Measurements from ENCODE around the gene CD82.
A peak's percentile ranks its signal among the peaks of the same experiment; 100 is the strongest.

CD82 gene

DNA sequence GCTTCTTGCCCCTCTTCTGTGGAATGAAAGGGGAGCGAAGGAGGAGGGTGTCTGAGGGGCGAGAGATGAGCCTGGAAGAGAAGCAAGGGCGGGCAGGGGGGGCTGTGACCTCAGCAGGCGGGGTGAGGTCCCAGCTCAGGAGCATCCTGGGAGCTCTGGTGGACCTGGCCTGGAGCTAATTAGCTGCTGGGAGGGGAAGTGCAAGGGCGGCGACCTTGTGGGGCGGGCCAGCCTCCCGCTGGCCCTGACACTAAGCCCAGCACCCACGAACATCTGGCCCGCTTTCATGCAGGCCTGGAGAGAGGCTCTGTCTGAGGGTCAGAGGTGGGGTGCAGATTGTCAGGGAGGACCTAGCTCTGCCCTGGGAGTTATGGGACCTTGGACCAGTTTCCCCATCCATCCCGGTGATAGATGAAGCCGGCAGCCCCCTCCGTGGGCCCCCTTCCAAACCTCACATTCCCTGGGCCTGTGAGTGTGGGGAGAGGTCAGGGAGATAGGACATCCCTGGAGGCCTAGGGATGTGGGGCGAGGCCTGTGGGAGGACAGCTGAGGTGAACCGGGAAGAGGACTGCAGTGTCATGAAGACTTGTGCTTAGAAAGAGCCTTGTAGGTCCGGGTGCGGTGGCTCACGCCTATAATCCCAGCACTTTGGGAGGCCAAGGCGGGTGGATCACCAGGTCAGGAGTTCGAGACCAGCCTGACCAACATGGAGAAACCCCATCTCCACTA is 28.5 kb upstream of the CD82 start:
- H4K20me1 ChIP-seq (ENCODE audit: control insufficient read depth, insufficient read depth, low read depth, low read length), result 0 out of 2 replicates have a peak, but pooled peaks cover 8% of the 10 kb centered on the region
- no peaks in the 10 kb centered on the region for H3F3A ChIP-seq (ENCODE audit: control insufficient read depth, insufficient read depth)
- peaks cover 14% of the 10 kb centered on the region for H3K27me3 ChIP-seq (ENCODE audit: control insufficient read depth, low read length)
- no peak overlapping the region for H3K27ac ChIP-seq (ENCODE audit: low read depth, low read length)
- H3K4me3 ChIP-seq (ENCODE audit: low read length), result no peak overlapping the region
- peaks cover 11% of the 10 kb centered on the region for H3K4me1 ChIP-seq (ENCODE audit: control insufficient read depth, low read length)
- no peaks in the 10 kb centered on the region for H3K9me3 ChIP-seq (ENCODE audit: control insufficient read depth, insufficient read depth, low read length)
- no peaks in the 10 kb centered on the region for H3K9me2 ChIP-seq (replicated peaks; ENCODE audit: control insufficient read depth, low read length)
- no peak overlapping the region for H3K4me2 ChIP-seq (ENCODE audit: low read length)
- TF ChIP-seq EZH2phosphoT487 (IDR thresholded peaks at IDR 0.05; ENCODE audit: borderline replicate concordance, low read length), result no peak
- TF ChIP-seq, protein P1, sequence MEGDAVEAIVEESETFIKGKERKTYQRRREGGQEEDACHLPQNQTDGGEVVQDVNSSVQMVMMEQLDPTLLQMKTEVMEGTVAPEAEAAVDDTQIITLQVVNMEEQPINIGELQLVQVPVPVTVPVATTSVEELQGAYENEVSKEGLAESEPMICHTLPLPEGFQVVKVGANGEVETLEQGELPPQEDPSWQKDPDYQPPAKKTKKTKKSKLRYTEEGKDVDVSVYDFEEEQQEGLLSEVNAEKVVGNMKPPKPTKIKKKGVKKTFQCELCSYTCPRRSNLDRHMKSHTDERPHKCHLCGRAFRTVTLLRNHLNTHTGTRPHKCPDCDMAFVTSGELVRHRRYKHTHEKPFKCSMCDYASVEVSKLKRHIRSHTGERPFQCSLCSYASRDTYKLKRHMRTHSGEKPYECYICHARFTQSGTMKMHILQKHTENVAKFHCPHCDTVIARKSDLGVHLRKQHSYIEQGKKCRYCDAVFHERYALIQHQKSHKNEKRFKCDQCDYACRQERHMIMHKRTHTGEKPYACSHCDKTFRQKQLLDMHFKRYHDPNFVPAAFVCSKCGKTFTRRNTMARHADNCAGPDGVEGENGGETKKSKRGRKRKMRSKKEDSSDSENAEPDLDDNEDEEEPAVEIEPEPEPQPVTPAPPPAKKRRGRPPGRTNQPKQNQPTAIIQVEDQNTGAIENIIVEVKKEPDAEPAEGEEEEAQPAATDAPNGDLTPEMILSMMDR (IDR thresholded peaks at IDR 0.05; ENCODE audit: low read depth, low read length, poor library complexity, severe bottlenecking), result no peak
- H3K36me3 ChIP-seq (ENCODE audit: control insufficient read depth, low read length), result no peaks in the 10 kb centered on the region
- H3K79me2 ChIP-seq (ENCODE audit: control insufficient read depth, low read length), result no peaks in the 10 kb centered on the region

DNA sequence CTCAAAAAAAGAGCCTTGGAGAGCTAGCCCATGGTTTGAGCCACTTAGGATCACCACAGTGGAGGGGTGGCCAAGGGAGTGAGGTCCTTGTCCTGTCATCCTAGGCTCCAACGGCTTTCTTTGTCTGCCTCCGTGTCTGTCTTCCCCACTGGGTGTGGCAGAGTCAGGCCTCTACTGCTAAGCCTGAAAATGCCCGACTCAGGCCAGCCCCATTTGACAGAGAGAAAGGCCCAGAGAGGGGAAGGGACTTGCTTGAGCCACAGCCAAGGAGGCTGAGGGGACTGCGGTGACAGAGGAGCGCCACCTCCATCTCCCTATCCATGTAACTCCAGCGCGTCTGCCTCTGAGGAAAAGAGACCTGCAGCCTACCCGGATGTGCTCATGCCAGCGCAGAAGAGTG is 27.8 kb upstream of the CD82 start:
- Histone ChIP-seq H3K4me3 (ENCODE audit: low read length) (no peak overlapping the region), H3K27ac (ENCODE audit: low read depth, low read length) (no peak overlapping the region), H4K20me1 (ENCODE audit: control insufficient read depth, insufficient read depth, low read depth, low read length) (0 out of 2 replicates have a peak, but pooled peaks cover 5% of the 10 kb centered on the region), H3K79me2 (ENCODE audit: control insufficient read depth, low read length) (no peaks in the 10 kb centered on the region), H3K4me2 (ENCODE audit: low read length) (no peak overlapping the region), H3K4me1 (ENCODE audit: control insufficient read depth, low read length) (peaks cover 6% of the 10 kb centered on the region), H3K36me3 (ENCODE audit: control insufficient read depth, low read length) (no peaks in the 10 kb centered on the region), H3K9me3 (ENCODE audit: control insufficient read depth, insufficient read depth, low read length) (no peaks in the 10 kb centered on the region), H3F3A (ENCODE audit: control insufficient read depth, insufficient read depth) (no peaks in the 10 kb centered on the region), H3K9me2 (replicated peaks; ENCODE audit: control insufficient read depth, low read length) (no peaks in the 10 kb centered on the region), H3K27me3 (ENCODE audit: control insufficient read depth, low read length) (peaks cover 10% of the 10 kb centered on the region)
- no peak for TF ChIP-seq EZH2phosphoT487 (IDR thresholded peaks at IDR 0.05; ENCODE audit: borderline replicate concordance, low read length)
- TF ChIP-seq, protein P1 (IDR thresholded peaks at IDR 0.05; ENCODE audit: low read depth, low read length, poor library complexity, severe bottlenecking), result no peak

DNA sequence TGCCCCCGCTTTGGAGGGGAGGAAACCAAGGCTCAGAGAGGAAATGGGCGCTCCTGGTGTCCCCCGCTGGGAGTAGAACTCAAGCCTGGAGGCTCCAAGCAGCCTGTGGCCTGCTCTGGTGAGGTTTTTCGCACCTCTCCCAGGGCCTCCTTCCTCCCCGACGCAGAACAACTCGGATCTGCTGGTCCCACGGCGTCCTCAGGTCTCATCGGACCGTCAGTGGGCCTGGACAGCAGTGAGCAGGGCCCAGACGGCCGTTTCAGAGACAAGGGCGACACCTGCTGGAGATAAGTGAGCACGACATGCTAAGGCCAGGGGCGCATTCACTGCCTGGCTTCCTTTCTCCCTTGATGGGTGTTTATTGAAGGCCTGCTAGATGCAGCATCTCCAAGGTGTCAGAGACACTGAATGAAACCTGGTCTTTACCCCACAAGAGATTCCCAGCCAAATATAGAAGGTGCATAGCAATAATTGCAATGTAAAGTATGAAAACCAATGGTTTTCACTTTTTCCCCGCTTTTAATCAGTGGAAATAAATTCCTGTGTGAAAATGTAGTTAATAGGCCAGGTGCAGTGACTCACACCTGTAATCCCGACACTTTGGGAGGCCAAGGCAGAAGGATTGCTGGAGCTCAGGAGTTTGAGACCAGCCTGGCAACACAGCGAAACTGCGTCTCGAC is 26.9 kb upstream of the CD82 start:
- no peak overlapping the region for H3K4me2 ChIP-seq (ENCODE audit: low read length)
- H3K4me3 ChIP-seq (ENCODE audit: low read length), result no peak overlapping the region
- no peaks in the 10 kb centered on the region for H3K79me2 ChIP-seq (ENCODE audit: control insufficient read depth, low read length)

More for the DNA sequence above, 26.9 kb upstream of the CD82 start:
- H3K4me1 ChIP-seq (ENCODE audit: control insufficient read depth, low read length), result no peaks in the 10 kb centered on the region
- H3K9me2 ChIP-seq (replicated peaks; ENCODE audit: control insufficient read depth, low read length), result no peaks in the 10 kb centered on the region
- no peak overlapping the region for H3K27ac ChIP-seq (ENCODE audit: low read depth, low read length)
- no peaks in the 10 kb centered on the region for H3K9me3 ChIP-seq (ENCODE audit: control insufficient read depth, insufficient read depth, low read length)
- no peaks in the 10 kb centered on the region for H3F3A ChIP-seq (ENCODE audit: control insufficient read depth, insufficient read depth)
- H4K20me1 ChIP-seq (ENCODE audit: control insufficient read depth, insufficient read depth, low read depth, low read length), result 0 out of 2 replicates have a peak, but pooled peaks cover 5% of the 10 kb centered on the region
- TF ChIP-seq, protein P1 (IDR thresholded peaks at IDR 0.05; ENCODE audit: low read depth, low read length, poor library complexity, severe bottlenecking), result peak; percentile 95
- no peak for TF ChIP-seq EZH2phosphoT487 (IDR thresholded peaks at IDR 0.05; ENCODE audit: borderline replicate concordance, low read length)
- H3K36me3 ChIP-seq (ENCODE audit: control insufficient read depth, low read length), result no peaks in the 10 kb centered on the region
- peaks cover 10% of the 10 kb centered on the region for H3K27me3 ChIP-seq (ENCODE audit: control insufficient read depth, low read length)

All from DOHH2 (cell line).